ENCODE measurements around the gene SPOCK1.

SPOCK1 gene

GRCh38 chr5:137320056-137321045 is 178.8 kb downstream of the SPOCK1 start:
- DNase-seq = peak; percentile 37 to 73

GRCh38 chr5:137318027-137318426 is 181.1 kb downstream of the SPOCK1 start:
- DNase-seq = no peak

GRCh38 chr5:137316346-137316736 is 182.8 kb downstream of the SPOCK1 start:
- no peak for DNase-seq

- DNase-seq = no peak
These were observed 183.4 kb downstream of the SPOCK1 start for GRCh38 chr5:137315534-137316345.

GRCh38 chr5:137315109-137315508 is 184.0 kb downstream of the SPOCK1 start:
- no peak for DNase-seq

GRCh38 chr5:137313526-137314175 is 185.5 kb downstream of the SPOCK1 start:
- no peak for DNase-seq

GRCh38 chr5:137312011-137312410 is 187.1 kb downstream of the SPOCK1 start:
- DNase-seq = no peak

GRCh38 chr5:137310051-137310730 is 188.9 kb downstream of the SPOCK1 start:
- no peak for DNase-seq

- DNase-seq = no peak
These were observed 189.8 kb downstream of the SPOCK1 start for GRCh38 chr5:137309290-137309689.

GRCh38 chr5:137308311-137308710 is 190.8 kb downstream of the SPOCK1 start:
- no peak for DNase-seq

- no peak for DNase-seq
These were observed 192.2 kb downstream of the SPOCK1 start for GRCh38 chr5:137306903-137307302.

- DNase-seq = no peak
These were observed 193.0 kb downstream of the SPOCK1 start for GRCh38 chr5:137305971-137306602.

GRCh38 chr5:137304226-137304874 is 194.8 kb downstream of the SPOCK1 start:
- DNase-seq = peak; percentile 40 to 80

- DNase-seq = peak in 1 of 2 experiments; percentile 10
These were observed 195.6 kb downstream of the SPOCK1 start for GRCh38 chr5:137303509-137303908.

GRCh38 chr5:137300411-137301240 is 198.5 kb downstream of the SPOCK1 start:
- DNase-seq = no peak

- DNase-seq = peak in 1 of 2 experiments; percentile 63
These were observed 202.8 kb downstream of the SPOCK1 start for GRCh38 chr5:137296213-137296781.

GRCh38 chr5:137294604-137295003 is 204.5 kb downstream of the SPOCK1 start:
- no peak for DNase-seq

GRCh38 chr5:137292461-137293027 is 206.6 kb downstream of the SPOCK1 start:
- peak; percentile 27 to 59 for DNase-seq

GRCh38 chr5:137291436-137291835 is 207.7 kb downstream of the SPOCK1 start:
- DNase-seq = no peak

GRCh38 chr5:137291031-137291430 is 208.1 kb downstream of the SPOCK1 start:
- DNase-seq = no peak
